ENCODE data around the gene PAQR6. TPM values are rescaled to one million over a fixed set of nuclear protein-coding genes. Genes with fewer than 3 reads are reported as not detected.

Gene PAQR6
- total RNA-seq, 1 experiment from 2014 or later, result 7.2 TPM

DNA sequence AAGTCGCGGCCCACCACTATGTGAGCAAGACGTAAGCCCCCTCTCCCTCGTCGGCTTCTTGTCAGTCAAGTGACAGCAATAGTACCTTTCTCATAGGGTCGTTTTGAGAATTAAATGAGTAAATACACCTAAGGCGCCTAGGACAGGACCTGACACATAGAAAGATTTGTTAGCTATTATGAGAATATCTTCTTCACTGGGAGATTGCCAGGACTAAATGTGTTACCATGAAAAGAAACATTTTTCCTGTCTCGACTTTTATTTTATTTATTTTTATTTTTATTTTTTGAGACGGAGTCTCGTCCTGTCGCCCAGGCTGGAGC is 34.3 kb downstream of the PAQR6 start:
- Histone ChIP-seq H3K9me3 (ENCODE audit: low read length) (no peaks in the 10 kb centered on the region), H3K27me3 (ENCODE audit: low read length) (no peaks in the 10 kb centered on the region), H4K20me1 (ENCODE audit: low read length) (no peaks in the 10 kb centered on the region), H3K79me2 (ENCODE audit: low read length) (peaks cover 27% of the 10 kb centered on the region), H3K4me2 (ENCODE audit: low read length) (peak overlapping the region; percentile 95), H2AFZ (ENCODE audit: low read length) (peak overlapping the region; percentile 88), H3K27ac (ENCODE audit: low read length) (peak overlapping the region; percentile 85), H3F3A (ENCODE audit: low read length, unreplicated experiment) (no peaks in the 10 kb centered on the region), H3K36me3 (ENCODE audit: low read depth, low read length) (peaks cover 13% of the 10 kb centered on the region), H3K9ac (ENCODE audit: low read length) (peak overlapping the region; percentile 93), H3K4me3 (ENCODE audit: low read length) (peak overlapping the region; percentile 84), H3K9me2 (replicated peaks; ENCODE audit: low read length) (no peaks in the 10 kb centered on the region), H3K4me1 (ENCODE audit: insufficient read depth, low read length) (peaks cover 26% of the 10 kb centered on the region)
- DNase-seq (no peak), ATAC-seq (no peak)
- no TSS peak for BruUV-seq (replicated peaks)
- ChIA-PET POLR2A (ENCODE audit: unreplicated experiment) (interaction anchor here (1.0 to 1.2 kb wide), 3 partner anchors 11 to 238 kb away, joined by 4 to 13 read pairs (median 11); partner anchors contain the start of gene SLC25A44), CTCF (interaction anchor here (0.6 to 1.1 kb wide), 2 partner anchors 12 to 117 kb away, joined by 8 to 19 read pairs; no protein-coding TSS in a partner anchor)
- TF ChIP-seq EZH2phosphoT487 (IDR thresholded peaks at IDR 0.05; ENCODE audit: borderline replicate concordance, low read length), result no peak
- no peak for TF ChIP-seq EZH2 (IDR thresholded peaks at IDR 0.05; ENCODE audit: low read length, unreplicated experiment)
- no peak for TF ChIP-seq CTCF (conservative IDR thresholded peaks at IDR 0.05; ENCODE audit: low read depth, low read length)
- intact Hi-C loops (cut with micrococcal nuclease), result no loop called here

GRCh38 chr1:156212833-156213643 is 34.8 kb downstream of the PAQR6 start, which contains the start of gene PMF1:
TSS of gene PMF1 (plus strand) at chr1:156213007. CDS start at chr1:156213016, 9 bp downstream.
- Histone ChIP-seq H3K4me1 (ENCODE audit: insufficient read depth, low read length) (peaks cover 23% of the 10 kb centered on the region), H3K4me3 (ENCODE audit: low read length) (peak within 1 kb of the TSS; percentile 84), H3K27me3 (ENCODE audit: low read length) (no peaks in the 10 kb centered on the region), H3K9ac (ENCODE audit: low read length) (peak within 1 kb of the TSS; percentile 93), H3F3A (ENCODE audit: low read length, unreplicated experiment) (no peaks in the 10 kb centered on the region), H3K4me2 (ENCODE audit: low read length) (peak within 1 kb of the TSS; percentile 95), H3K27ac (ENCODE audit: low read length) (peak within 1 kb of the TSS; percentile 85), H3K36me3 (ENCODE audit: low read depth, low read length) (peaks cover 16% of the 10 kb centered on the region), H3K9me3 (ENCODE audit: low read length) (no peaks in the 10 kb centered on the region), H3K9me2 (replicated peaks; ENCODE audit: low read length) (no peaks in the 10 kb centered on the region), H3K79me2 (ENCODE audit: low read length) (peaks cover 22% of the 10 kb centered on the region), H2AFZ (ENCODE audit: low read length) (peak within 1 kb of the TSS; percentile 88), H4K20me1 (ENCODE audit: low read length) (no peaks in the 10 kb centered on the region)
- BruUV-seq (replicated peaks), result TSS peak; percentile 80
- intact Hi-C loops (cut with micrococcal nuclease), result no loop called here
- ChIA-PET POLR2A (ENCODE audit: unreplicated experiment) (interaction anchor here (0.6 to 1.2 kb wide), 8 partner anchors 12 to 516 kb away, joined by 3 to 13 read pairs (median 4); partner anchors contain the start of gene SLC25A44), CTCF (interaction anchor here (1.0 to 1.1 kb wide), 3 partner anchors 12 to 83 kb away, joined by 3 to 19 read pairs (median 13); no protein-coding TSS in a partner anchor)
- DNase-seq (peak; percentile 97), ATAC-seq (peak; percentile 96)
- TF ChIP-seq EZH2phosphoT487 (IDR thresholded peaks at IDR 0.05; ENCODE audit: borderline replicate concordance, low read length), result no peak
- TF ChIP-seq EZH2 (IDR thresholded peaks at IDR 0.05; ENCODE audit: low read length, unreplicated experiment), result no peak
- no peak for TF ChIP-seq CTCF (conservative IDR thresholded peaks at IDR 0.05; ENCODE audit: low read depth, low read length)

Data from PC-3 (cell line).